Iris pigment epithelial cell (primary cell): ENCODE data around the gene MATN3.

ENCODE experiments used
- DNase-seq: peaks from one replicate; pipeline ENCODE4 v3.0.0-alpha.2; 2011; ENCODE audit warnings: low read depth

MATN3 gene

GRCh38 chr2:20035955-20036666, 23.6 kb upstream of the MATN3 start:
- DNase-seq = no peak

- no peak for DNase-seq
Measured at GRCh38 chr2:20034821-20035220, 22.4 kb upstream of the MATN3 start.

DNA sequence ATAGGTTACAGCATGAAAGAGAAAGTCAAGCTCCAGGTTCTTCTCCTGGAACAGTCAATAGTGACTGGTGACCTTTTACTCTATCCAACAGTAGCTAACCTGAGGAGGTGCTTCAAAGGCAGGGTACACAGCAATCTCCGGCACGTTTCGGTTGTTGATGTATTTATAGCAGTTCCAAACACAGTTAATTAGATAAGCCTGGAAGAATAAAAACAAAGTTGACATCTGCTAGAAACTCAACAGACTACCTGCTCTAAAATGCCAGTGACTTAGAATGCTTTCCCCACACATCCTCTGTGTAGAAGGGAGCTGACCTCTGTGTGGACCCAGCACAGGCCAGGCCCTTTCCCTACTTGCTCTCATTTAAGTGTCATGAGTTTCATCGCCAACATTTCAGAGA, 21.8 kb upstream of the MATN3 start:
- no peak for DNase-seq

- DNase-seq = no peak
Measured at GRCh38 chr2:20033322-20033721, 20.9 kb upstream of the MATN3 start.

- no peak for DNase-seq
Measured at GRCh38 chr2:20030224-20030623, 17.8 kb upstream of the MATN3 start.

DNA sequence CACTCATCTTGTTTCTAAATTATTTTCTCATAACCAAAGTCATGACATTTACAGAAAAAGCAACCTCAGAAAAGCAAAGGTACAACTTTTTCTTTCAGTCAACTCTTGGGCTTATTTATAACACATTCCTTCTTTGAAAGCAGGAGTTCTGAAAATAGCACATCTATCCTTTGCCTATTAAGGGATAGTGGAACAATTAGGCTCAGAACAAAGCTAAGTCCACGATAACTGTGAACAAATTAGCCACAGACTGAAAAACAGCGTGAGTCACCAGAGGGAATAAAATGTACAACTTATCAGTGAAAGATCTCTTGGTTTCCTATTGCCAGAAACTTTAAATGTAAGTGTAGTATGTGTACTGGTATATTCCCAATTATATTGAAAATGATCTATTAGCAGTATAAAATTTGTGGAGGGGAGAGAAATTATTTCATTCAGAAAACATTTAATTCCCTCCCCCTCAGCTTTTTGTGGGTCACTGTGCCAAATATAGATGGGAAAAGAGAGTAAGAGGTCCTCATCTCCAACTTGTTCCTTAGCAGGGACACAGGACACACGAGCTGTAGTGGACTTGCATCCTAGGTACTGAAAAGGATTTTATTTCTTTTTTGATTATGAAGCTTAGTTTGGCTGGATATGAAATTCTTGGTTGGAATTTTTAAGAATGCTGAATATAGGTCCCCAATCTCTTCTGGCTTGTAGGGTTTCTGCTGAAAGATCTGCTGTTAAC, 15.4 kb upstream of the MATN3 start:
- peak; percentile 60 for DNase-seq

- no peak for DNase-seq
Measured at GRCh38 chr2:20027260-20027677, 14.8 kb upstream of the MATN3 start.

DNA sequence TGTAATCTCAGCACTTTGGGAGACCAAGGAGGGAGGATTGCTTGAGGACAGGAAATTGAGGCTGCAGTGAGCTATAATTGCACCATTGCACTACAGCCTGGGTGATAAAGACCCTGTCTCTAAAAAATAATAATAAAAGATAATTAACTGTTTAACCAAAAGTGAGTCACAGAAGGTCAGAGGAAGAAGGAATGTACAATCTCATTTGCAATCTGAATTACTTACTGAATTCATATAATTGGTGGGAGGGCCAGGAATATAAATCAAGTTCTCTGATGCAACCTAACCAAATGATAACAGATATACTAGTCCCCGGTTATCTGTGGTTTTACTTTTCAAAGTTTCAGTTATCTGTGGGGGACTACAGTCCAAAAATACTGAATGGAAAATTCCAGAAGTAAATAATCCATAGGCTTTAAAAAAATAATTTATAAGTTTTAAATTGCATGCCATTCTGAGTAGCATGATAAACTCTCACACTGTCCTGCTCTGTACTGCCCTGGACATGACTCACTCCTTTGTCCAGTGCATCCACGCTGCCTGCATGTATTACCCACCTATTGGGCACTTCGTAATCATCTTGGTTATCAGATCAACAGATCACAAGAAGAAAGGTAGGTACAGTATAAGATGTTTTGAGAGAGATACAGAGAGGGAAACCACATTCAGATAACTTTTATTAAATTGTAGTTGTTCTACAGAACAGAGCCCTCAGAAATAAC, 12.8 kb upstream of the MATN3 start:
- DNase-seq = peak; percentile 58

DNA sequence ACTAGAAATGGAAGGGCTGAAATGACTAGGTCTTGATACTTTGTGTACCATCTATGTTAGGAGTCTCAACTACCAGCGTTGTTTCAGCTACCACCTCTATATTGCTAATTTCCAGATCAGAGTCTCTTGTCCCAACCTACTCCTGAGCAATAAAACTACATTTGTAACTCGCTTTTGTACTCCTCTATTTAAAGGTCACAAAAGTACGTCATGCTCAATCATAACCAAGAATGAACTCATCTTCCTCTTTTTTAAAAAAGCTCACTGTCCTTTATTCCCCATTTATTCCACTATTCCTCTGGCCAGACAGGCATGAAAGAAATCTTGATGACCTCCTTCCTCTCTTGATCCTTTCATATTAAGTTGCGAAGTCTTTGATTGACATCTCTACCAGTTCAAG, 11.2 kb upstream of the MATN3 start:
- no peak for DNase-seq

- DNase-seq = no peak
Measured at GRCh38 chr2:20021405-20022009, 9.0 kb upstream of the MATN3 start.

DNA sequence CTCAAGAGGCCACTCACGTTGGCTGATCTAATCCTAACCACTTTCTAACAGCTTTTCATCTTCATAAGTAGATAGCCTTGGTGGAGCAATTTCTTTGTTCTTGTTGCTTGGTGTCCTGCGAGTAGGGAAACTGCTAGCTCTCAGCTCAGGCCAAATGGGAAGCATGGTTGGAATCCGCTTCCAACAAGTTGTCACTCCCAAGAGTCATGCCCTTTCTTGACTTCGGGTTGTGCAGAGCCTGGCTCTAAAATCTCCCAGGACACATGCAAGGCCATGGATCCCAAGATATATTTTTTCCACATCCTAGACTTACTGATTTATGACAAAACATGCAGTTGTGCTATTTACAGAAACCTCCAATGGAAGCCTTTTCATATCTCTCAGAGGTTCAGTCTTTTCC, 7.3 kb upstream of the MATN3 start:
- no peak for DNase-seq

GRCh38 chr2:20018601-20019152, 6.2 kb upstream of the MATN3 start:
- no peak for DNase-seq

DNA sequence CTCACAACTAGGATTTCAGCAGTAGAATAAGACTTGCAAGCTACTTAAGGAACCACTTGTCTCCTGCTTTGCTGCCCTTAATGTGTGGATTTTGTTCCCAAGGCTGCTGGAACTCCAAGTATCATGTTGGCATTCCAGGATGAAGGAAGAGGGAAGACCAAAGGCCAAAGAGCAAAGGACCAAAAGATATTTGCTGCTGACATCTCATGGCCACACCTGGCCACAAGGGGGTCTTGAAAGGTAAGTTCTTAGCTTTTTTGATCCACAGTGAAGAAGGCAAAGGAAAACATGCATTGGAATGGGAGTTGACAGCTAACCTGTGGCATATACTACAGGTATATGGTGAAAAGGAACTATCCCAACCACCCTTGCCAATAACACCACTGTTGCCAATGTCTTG, 3.9 kb upstream of the MATN3 start:
- DNase-seq = no peak

DNA sequence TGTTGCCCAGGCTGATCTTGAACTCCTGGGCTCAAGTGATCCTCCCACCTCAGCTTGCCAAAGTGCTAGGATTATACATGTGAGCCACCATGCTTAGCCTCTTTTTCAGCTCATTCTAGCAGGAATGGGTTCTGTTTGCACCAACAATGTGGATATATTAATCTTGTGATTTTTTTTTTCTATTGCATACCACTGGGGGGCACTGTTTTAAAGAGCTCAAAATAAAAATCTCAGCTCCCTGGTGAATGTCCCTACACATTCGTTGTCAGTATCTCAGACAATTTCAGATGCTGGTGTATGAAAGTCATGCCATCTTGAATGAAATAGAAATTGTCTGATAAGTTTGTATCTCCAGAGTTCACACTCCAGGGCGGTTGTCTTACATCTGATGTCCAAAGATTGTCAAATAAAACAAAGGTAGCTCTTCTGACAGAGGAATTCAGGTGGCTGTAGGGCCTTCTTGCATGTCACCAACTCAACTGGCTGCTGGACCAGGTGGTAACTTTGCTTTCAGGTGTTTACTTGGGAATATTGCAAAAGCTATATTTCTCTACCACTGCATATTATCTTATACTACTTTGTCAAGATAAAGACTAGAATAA, 3.1 kb upstream of the MATN3 start:
- DNase-seq = peak; percentile 56

GRCh38 chr2:20013126-20013849, 820 bp upstream of the MATN3 start:
- no peak for DNase-seq

DNA sequence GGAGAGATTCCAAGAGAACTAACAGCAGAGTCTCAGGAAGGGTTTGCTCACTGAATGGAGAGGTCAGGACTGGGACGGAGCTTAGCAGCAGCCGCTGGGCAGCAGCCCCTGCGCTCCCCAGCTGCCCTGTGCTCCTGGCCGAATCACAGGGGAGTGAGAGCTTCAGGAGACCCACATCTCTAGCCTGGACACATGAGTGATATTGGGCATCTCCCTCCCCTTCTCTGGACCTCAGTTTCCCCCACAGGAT, 511 bp downstream of the MATN3 start:
- no peak for DNase-seq

- DNase-seq = no peak
Measured at GRCh38 chr2:20011276-20012031, 1.0 kb downstream of the MATN3 start.

DNA sequence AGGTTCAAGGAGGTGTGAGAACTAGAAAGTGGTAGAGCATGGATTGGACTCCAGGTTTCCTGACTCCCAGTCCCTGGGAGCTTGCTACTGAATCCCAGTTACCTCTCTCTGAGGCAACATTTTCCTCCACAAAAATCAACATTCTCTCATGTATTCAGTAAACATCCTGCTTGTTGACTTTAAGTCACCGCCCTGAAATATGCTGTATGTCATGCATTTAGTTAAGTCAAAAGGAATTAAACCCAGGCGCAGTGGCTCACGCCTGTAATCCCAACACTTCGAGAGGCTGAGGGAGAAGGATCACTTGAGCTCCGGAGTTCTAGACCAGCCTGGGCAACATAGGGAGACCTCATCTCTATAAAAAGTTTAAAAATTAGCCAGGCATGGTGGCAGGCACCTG, 3.8 kb downstream of the MATN3 start:
- DNase-seq = no peak

DNA sequence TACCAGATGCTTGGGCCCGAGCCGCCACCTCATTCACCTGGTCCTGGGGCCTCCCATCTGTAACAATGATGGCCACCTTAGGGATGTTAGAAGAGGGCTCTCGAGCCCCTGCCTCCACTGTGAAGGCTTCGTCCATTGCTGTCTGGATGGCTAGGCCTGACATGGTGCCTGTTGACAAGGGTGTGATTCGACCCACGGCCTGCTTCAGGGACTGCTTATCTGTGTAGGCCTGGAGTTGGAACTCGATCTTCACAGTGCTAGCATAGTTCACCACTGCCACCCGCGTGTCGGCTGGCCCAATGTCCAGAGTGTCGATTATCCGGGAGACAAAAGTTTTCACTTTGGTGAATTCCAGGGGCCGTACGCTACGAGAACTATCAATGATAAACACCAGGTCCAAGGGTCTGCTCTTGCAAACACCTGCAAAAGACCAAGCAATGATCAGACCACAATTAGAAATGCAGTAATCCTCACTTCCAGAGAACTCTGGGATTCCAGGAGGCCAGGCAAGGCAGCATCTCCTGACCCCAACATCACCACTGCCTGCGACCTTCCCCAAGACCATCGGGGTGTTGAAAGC, 6.5 kb downstream of the MATN3 start:
- no peak for DNase-seq

DNA sequence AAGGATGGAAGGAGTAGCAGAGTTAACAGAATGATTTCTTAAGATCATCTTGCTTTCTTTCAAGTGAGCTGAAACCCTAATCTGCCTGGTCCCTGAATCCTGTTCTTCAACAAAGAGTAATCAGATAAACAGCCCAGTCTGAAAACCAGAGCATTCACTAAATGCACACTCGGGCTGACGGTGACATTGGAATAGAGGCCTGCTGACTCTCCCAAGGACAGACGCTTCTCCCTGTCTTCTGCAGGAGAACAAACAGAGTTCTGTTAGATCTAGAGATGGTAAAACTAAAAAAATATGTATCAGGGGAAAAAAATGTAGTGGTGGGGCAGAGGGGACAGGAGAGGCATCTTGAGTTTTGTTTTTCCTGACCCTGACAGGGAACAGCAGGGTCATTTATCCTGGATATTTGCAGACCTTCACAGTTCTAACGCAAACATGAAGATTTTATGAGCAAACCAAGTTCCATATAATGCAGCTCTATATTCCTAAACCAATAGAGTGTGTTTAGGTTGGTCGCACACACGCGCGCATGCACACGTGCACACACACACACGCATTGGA, 7.3 kb downstream of the MATN3 start:
- DNase-seq = no peak
